Transverse colon (tissue), 4 donors: ENCODE data around the gene BRSK1. TPM values are rescaled to one million over a fixed set of nuclear protein-coding genes. Genes with fewer than 3 reads are reported as not detected.

Experiments used
- DNase-seq: peaks from one replicate; pipeline ENCODE4 v3.0.0-alpha.2; 2019
- H3K27ac ChIP-seq, 4 donors: fragments of 200-600 bp; sonication (generic); 2 replicates each; pipeline ENCODE4 v1.5.1; 2016 to 2018; ENCODE audit warnings: inconsistent platforms in 4 of 4
- H3K27me3 ChIP-seq: fragments of 200-600 bp; sonication (generic); 2 replicates; pipeline ENCODE4 v1.5.1; 2017; ENCODE audit warnings: inconsistent platforms
- H3K36me3 ChIP-seq, 4 donors: fragments of 200-600 bp; sonication (generic); 2 replicates each; pipeline ENCODE4 v1.5.1; 2017 to 2019; ENCODE audit warnings: inconsistent platforms in 4 of 4
- H3K4me1 ChIP-seq, 4 donors: fragments of 200-600 bp; sonication (generic); 2 replicates each; pipeline ENCODE4 v1.5.1; 2017 to 2020; ENCODE audit warnings: inconsistent platforms in 4 of 4
- H3K4me3 ChIP-seq, 4 donors: fragments of 200-600 bp; sonication (generic); 1 replicate in 1 of 4; 2 replicates in 3 of 4; pipeline versions ENCODE4 v1.5.1 to v1.6.1; 2017 to 2019; ENCODE audit warnings: inconsistent platforms in 4 of 4
- H3K9me3 ChIP-seq, 2 donors: fragments of 200-600 bp; sonication (generic); 2 replicates each; pipeline ENCODE4 v1.5.1; 2017 to 2019; ENCODE audit warnings: inconsistent platforms in 2 of 2
- EP300 ChIP-seq: sonication (generic); formaldehyde crosslinking; IDR thresholded peaks from one replicate; pipeline ENCODE4 v1.6.1; 2017; ENCODE audit warnings: antibody characterized with exemption, low read depth
- POLR2A ChIP-seq: fragments of 450-650 bp; IDR thresholded peaks from one replicate; pipeline ENCODE4 v1.6.1; 2016; ENCODE audit warnings: antibody characterized with exemption, mild to moderate bottlenecking, moderate library complexity
- POLR2AphosphoS5 ChIP-seq, 3 donors: sonication (generic); formaldehyde crosslinking; IDR thresholded peaks; one replicate each; pipeline ENCODE4 v1.6.1; 2016; ENCODE audit warnings: antibody characterized with exemption in 3 of 3
- WGBS, 2 donors: methylation state at CpG; one replicate each; pipeline ENCODE4 v1.1.5; 2018; ENCODE audit warnings: low coverage in 1 of 2; 5-methylcytosine and 5-hydroxymethylcytosine counted together
- in situ Hi-C, 4 donors: fragments of 200-750 bp; cut with MboI; loops; one replicate each; pipeline versions ENCODE4 v1.15.0 to v1.15.1; 2017; ENCODE audit warnings: low sequenced_read_pairs in 3 of 4, low pct_ligation_motif_present in 1 of 4, low pct_unique_long_range_greater_than_20kb in 1 of 4
- intact Hi-C: fragments of 100-400 bp; cut with DNase I; formaldehyde crosslinking; loops from one replicate; pipeline ENCODE4 v1.15.1; 2023; ENCODE audit warnings: low total_unique reads
- total RNA-seq, 4 donors: library from RNA; depleted of rRNA; stranded (reverse); fragments of >200 nt; gene quantifications; one replicate each; pipeline ENCODE4 v1.1.0, GENCODE V29; 2016
- TF ChIP-seq, protein P1 (sequence below), 5 experiments: fragments of 200-600 bp in 3 of 5; fragments of 450-650 bp in 2 of 5; sonication (generic) in 3 of 5; IDR thresholded peaks; 1 replicate in 2 of 5; 2 replicates in 3 of 5; pipeline ENCODE4 v1.5.1; 2016 to 2017; ENCODE audit warnings: antibody characterized with exemption in 5 of 5, inconsistent platforms in 3 of 5, mild to moderate bottlenecking in 2 of 5, moderate library complexity in 1 of 5

BRSK1 gene
- total RNA-seq, 4 donors from 2014 or later: 1.4 to 17.6 (median 4.7) TPM

DNA sequence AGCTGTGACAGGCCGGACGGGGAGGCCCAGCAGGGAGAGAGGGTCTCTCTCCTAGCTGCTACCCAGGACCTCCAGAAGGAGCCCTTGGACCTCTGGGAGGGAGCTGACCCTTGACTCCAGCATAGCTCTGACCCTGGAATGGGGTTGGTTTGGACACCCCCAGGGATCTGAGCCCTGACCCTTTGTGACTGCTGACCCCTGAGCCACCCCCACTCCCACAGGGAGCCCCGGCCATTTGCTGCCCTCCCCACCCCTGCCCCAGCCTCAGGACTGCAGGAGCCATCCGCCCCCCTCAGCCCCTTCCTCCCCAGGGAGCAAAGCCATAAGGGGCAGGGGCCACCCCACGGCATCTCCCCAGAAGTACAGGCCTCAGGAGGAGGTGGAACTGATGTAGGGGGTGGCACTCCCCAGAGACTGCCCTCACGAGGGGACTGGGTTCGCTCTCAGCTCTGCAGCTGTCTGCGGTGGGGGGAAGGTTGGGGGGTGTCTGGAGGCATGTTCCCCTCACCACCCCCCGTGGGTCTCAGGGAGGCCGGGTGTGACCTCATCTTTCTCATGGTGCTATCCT lies 63.7 kb downstream of the BRSK1 start:
- peaks cover 15% of the 10 kb centered on the region for H3K27me3 ChIP-seq
- no peak overlapping the region for H3K27ac ChIP-seq
- no peak overlapping the region for H3K4me3 ChIP-seq
- 60 to 84% methylated on average over 1 to 9 of the region's 10 CpGs for WGBS, 2 donors
- peaks cover 0 to 4% (median 0%) of the 10 kb centered on the region in 4 donors for H3K36me3 ChIP-seq
- no peaks in the 10 kb centered on the region for H3K9me3 ChIP-seq
- in situ Hi-C loops (no loop called here), intact Hi-C loops (no loop called here)
- TF ChIP-seq POLR2AphosphoS5 (IDR thresholded peaks at IDR 0.05): no peak
- no peak for TF ChIP-seq POLR2A
- TF ChIP-seq EP300: no peak
- TF ChIP-seq, protein P1, sequence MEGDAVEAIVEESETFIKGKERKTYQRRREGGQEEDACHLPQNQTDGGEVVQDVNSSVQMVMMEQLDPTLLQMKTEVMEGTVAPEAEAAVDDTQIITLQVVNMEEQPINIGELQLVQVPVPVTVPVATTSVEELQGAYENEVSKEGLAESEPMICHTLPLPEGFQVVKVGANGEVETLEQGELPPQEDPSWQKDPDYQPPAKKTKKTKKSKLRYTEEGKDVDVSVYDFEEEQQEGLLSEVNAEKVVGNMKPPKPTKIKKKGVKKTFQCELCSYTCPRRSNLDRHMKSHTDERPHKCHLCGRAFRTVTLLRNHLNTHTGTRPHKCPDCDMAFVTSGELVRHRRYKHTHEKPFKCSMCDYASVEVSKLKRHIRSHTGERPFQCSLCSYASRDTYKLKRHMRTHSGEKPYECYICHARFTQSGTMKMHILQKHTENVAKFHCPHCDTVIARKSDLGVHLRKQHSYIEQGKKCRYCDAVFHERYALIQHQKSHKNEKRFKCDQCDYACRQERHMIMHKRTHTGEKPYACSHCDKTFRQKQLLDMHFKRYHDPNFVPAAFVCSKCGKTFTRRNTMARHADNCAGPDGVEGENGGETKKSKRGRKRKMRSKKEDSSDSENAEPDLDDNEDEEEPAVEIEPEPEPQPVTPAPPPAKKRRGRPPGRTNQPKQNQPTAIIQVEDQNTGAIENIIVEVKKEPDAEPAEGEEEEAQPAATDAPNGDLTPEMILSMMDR (IDR thresholded peaks at IDR 0.05): no peak
- DNase-seq: no peak
- peaks cover 0 to 18% (median 10%) of the 10 kb centered on the region in 4 donors for H3K4me1 ChIP-seq

DNA sequence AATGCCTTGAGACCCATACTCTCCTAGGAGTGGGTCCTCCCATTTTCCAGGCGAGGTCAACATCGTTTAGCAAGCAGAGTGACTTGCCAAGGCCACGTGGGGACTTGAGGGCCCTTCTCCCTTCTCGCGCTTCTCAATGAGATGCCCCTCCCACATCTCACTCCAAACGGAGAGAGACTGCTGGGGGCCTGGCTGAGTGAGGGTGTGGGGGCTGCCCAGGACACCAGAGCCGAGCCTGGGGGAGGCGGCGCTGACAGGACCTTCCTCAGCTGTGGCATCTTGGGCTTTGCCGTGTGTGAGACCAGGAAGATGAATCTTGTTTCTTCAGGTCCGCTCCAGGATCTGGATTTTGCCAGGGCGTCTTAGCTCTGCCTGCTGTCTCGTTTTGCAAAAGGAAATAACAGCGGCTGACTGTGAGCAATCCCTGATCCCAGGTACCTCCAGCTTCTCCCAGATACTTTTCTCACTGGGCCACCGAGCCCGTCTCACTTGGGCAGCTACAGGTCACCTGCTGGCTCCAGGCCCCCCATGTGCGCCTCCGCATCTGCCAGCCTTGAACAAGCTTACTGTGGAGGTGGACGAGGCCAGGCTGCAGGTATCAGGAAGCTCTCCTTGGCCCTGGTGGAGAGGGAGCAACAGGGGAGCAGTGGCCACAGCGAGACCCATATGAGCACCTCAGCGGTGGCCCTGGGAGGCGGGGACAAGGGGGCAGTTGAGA lies 64.7 kb downstream of the BRSK1 start:
- intact Hi-C loops (no loop called here), in situ Hi-C loops (no loop called here)
- TF ChIP-seq POLR2AphosphoS5 (IDR thresholded peaks at IDR 0.05) (no peak), EP300 (no peak), POLR2A (no peak)
- TF ChIP-seq, protein P1 (IDR thresholded peaks at IDR 0.05): no peak
- Histone ChIP-seq H3K27ac (no peak overlapping the region), H3K36me3 (peaks cover 0 to 4% (median 0%) of the 10 kb centered on the region in 4 donors), H3K4me1 (peaks cover 4 to 27% (median 17%) of the 10 kb centered on the region in 4 donors), H3K4me3 (no peak overlapping the region), H3K27me3 (peaks cover 24% of the 10 kb centered on the region), H3K9me3 (no peaks in the 10 kb centered on the region)
- 74% methylated on average over 22 of the region's 22 CpGs; no CpG with 5 or more reads in 1 of the 2 donors for WGBS, 2 donors
- no peak for DNase-seq

DNA sequence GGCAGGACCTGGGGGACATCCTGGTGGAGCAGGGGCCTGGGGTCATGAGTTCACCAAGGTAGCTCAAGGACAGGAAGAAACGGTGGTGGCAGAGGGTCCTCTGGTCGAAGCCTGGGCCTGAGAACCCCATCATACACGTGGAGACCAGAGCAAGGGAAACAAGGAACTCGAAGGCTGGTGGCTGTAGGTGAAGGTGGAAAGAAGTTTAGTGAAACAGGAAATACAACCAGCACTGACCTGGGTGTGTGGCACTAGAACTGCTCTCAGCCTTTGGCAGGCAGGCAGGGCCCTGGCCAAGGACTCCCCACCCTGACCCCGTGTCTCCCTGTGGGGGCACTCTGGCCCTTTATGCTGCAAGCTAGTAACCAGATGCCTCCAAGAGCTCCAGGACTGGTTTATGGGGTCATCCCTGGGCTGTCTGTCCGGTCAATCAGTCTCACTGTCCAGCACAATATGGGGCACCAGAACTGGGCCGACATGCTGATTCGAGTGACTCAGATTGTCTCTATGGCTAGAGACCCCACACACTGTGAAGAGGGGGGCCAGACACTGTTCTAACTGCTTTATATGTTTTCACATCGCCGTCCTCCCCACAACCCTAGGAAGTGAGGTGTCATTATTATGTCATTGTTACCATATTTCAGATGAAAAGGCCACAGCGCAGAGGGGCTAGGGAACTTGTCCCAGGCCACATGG lies 67.0 kb downstream of the BRSK1 start:
- in situ Hi-C loops: no loop called here
- H3K27me3 ChIP-seq: peaks cover 47% of the 10 kb centered on the region
- TF ChIP-seq, protein P1 (IDR thresholded peaks at IDR 0.05): no peak
- no peak for TF ChIP-seq POLR2A
- TF ChIP-seq EP300: no peak
- TF ChIP-seq POLR2AphosphoS5 (IDR thresholded peaks at IDR 0.05): no peak

DNA sequence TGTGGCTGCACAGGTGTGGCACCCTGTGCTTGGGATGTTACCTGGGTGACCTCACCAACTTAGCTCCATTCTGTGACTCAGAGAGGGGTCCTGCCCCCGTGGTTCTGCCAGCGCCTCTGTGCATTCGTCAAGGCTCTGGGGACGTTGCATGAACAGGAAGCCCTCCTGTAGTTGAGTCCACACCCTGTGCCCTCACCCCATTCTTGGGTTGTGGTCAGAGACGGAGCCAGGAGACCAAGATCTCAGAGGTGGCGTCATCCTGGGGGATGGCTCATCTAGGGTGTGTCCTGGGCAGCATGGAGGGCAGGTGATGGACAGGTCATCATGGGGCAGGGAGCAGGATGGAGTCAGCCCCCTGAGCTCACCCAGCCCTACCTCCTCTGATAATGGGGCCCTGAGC lies 68.2 kb downstream of the BRSK1 start:
- in situ Hi-C loops: no loop called here
- Histone ChIP-seq H3K27me3 (peaks cover 60% of the 10 kb centered on the region), H3K4me3 (no peak overlapping the region), H3K36me3 (peaks cover 0 to 3% (median 0%) of the 10 kb centered on the region in 4 donors), H3K4me1 (peaks cover 17 to 39% (median 19%) of the 10 kb centered on the region in 4 donors), H3K27ac (no peak overlapping the region), H3K9me3 (no peaks in the 10 kb centered on the region)
- intact Hi-C loops: no loop called here
- no peak for DNase-seq
- TF ChIP-seq POLR2A (no peak), EP300 (no peak), POLR2AphosphoS5 (IDR thresholded peaks at IDR 0.05) (no peak)
- TF ChIP-seq, protein P1 (IDR thresholded peaks at IDR 0.05): no peak
- WGBS, 2 donors: 85% methylated on average over 6 of the region's 6 CpGs; no CpG with 5 or more reads in 1 of the 2 donors

More for the DNA sequence above, 67.0 kb downstream of the BRSK1 start:
- 53 to 55% methylated on average over 5 to 11 of the region's 11 CpGs for WGBS, 2 donors
- H3K9me3 ChIP-seq: no peaks in the 10 kb centered on the region
- H3K36me3 ChIP-seq: peaks cover 0 to 4% (median 0%) of the 10 kb centered on the region in 4 donors
- intact Hi-C loops: no loop called here
- DNase-seq: no peak
- H3K27ac ChIP-seq: no peak overlapping the region
- peaks cover 17 to 44% (median 23%) of the 10 kb centered on the region in 4 donors for H3K4me1 ChIP-seq
- no peak overlapping the region for H3K4me3 ChIP-seq
